Hepatocyte (in vitro differentiated cells): ENCODE measurements around the gene GPATCH1.

ENCODE experiments used
- CTCF ChIP-seq: fragments of 200-600 bp; sonication (generic); IDR thresholded peaks from 2 replicates; pipeline ENCODE4 v1.5.1; 2016; ENCODE audit warnings: antibody characterized with exemption, mild to moderate bottlenecking; ENCODE audit not compliant: poor library complexity
- EZH2 ChIP-seq: fragments of 200-600 bp; sonication (generic); IDR thresholded peaks from 2 replicates; pipeline ENCODE4 v1.6.1; 2016; ENCODE audit warnings: antibody characterized with exemption, mild to moderate bottlenecking, borderline replicate concordance
- EZH2phosphoT487 ChIP-seq: fragments of 200-600 bp; sonication (generic); IDR thresholded peaks from one replicate; pipeline ENCODE4 v1.6.1; 2018; ENCODE audit warnings: antibody characterized with exemption, mild to moderate bottlenecking, low read depth, moderate library complexity; ENCODE audit not compliant: unreplicated experiment, severe bottlenecking

- TF ChIP-seq CTCF (no peak), EZH2 (no peak), EZH2phosphoT487 (no peak)
Measured at GRCh38 chr19:33096005-33096404, 15.0 kb downstream of the GPATCH1 start.
